GM15510 (cell line): ENCODE results near the gene IRF2BP2.

ENCODE experiments used
- POLR2A ChIP-seq: IDR thresholded peaks from 3 replicates; pipeline ENCODE4 v1.6.1; 2011; ENCODE audit warnings: borderline replicate concordance; ENCODE audit not compliant: insufficient read length; ENCODE audit errors: extremely low read depth

IRF2BP2 gene

DNA sequence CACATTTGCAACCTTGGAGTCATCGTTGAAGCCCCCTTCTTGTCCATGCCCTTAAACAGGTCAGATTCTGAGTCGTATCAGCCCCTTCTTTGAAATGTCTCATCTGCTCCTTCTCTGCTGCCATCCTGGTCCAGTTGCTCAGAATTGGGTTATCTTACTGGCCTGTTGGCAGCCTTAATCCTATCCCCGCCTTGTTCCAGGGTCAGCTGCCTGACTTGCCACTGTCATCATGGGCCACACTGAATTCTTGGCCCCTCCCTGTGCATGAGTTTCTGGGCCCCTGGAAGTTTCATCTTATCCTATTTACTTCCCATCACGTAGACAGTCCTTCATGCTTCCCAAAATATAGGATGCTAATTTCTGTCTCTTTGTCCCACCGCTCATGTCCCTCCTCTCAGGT lies 23.7 kb downstream of the IRF2BP2 start:
- TF ChIP-seq POLR2A, result no peak

DNA sequence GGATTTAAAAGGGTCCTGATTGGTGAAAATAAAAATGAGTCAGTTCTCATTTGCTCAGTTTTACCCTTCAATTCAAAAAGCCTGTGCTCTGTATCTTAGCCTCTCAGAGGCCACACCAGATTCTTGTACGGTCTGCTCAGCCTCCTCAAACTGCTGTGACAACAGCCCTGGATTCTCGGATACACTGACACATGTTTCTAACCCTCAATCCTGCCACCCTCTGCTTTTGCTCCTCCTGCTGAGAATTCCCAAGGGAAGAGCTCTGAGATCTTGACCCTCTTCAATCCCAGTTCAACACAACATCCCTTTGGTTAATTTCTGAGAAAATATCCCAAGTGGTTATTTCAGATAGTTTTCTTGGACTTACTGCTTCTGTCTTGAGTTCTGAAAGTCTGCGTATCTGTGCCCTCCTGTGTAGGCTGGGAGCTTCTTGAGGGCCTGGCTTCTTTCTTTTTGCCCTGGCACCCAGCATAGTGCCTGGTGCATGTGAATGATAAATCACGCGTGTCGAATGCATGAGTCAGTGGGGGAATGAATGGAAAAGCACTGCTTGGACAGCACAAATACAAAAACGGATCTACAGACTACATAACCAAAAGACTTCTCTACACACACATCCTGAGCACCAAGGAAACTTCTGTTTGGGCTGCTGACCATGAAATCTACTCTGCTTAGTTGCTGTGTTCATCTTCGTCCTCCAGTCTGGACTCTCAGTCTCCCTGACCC lies 24.5 kb downstream of the IRF2BP2 start:
- TF ChIP-seq POLR2A, result no peak

DNA sequence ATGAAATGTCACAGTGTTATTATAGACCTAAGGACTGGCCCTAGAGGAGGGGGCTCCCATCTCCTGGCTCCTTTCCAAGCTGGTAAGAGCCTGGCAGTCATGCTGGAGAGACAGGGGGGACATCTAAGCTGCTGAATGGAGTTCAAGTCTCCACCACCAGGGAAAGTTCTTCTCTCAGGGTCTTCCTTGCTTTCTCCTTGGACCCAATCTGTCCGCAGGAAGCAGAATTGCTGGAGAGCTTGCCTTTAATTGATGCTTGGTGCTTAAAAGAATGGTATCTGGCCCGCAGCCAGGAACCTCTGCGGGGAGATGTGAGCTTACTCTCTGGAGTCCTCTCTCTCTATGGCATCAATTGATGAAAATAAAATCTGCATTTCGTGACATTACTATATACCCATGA lies 25.1 kb downstream of the IRF2BP2 start:
- no peak for TF ChIP-seq POLR2A

DNA sequence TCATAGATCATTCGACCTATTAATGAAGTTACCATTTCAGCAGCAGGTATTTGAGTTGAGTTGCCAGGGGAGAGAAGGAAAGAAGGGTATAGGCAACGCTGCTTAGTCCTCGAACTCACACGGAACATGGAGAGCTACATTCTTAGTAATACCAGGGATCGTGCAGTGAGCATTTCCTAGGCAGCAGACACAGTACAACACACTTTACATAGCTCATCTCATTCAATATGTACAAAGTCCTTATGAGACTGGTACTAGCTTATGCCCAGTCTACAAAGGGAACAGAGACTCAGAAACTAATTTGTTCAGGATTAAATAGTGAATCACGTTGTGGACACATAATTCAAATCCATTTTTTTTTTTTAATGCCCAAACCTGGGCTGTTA lies 25.6 kb downstream of the IRF2BP2 start:
- TF ChIP-seq POLR2A, result no peak

DNA sequence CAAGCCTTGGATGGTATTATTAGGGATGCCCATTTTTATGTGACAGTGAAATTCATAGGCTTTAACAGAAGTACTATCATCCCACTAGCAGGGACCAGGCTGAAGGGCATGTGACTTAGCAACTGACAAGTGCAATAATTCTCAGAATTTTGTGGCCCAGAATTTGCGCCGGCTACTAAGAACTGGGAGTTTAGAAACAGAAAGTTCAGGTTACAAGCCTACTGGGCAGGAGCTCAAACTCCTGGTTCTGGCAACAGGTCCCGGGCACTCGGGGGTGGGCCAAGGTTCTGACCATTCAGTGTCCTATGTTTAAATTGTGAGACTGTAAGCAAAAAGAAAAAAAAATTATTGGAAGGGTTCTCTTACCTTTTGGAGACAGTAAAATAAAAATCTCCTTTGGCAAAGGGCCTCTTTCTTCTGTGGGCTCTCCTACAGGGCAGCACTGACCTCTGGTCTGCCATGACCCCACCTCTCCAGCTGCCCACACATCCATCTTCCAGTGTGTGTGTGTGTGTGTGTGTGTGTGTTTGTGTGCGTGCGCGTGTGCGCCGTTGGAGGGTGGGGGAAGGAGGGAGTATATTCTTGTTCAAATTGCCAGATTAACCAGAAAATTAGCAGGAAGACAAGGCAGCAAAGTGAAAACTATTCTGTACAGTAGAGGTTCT lies 26.1 kb downstream of the IRF2BP2 start:
- no peak for TF ChIP-seq POLR2A

DNA sequence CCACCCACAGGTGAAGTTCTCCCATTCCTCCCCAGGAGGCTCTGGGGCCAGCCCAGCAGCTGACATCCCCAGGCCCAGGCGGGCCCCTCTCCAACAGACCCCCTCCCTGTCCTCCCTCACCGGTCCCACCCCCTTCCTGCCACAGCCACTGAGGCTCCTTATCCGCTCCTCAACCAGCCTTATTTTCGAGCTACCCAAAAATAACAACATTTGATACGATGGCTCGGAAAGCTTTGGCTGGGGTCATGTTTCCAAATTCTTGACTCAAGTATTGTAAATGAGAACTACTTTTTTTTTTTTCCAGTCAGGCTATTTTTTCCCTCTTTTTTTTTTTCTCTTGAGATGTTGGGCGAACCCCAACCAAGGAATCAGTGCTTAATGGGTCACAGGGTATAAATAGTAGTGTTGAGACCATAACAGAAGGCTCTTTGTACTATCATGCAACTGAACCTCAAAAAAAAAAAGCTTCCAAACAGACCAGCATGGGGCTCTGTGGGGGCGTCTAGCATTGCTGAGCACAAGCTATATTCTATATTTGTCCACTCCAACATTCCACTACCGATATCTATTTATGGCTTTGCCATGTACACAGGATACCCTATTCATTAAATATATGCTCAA lies 27.2 kb downstream of the IRF2BP2 start:
- TF ChIP-seq POLR2A, result no peak

DNA sequence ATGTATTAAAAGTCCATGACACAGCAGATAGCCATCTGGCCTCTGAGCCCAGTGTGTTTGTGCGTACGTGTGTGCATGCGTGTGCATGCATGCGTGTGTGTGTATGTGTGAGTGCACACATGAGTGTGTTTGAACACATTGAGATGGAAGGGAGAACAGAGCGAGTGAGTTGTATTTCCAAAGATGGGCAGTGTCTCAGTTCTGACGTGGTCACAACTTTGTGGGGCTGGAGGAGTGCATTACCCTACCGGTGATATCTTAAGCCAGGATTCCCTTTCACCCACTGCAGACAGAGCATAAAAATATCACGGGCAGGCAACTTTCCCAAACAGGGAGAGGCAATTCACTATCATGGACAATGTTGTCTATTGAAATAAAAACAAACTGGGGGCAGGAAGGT lies 27.8 kb downstream of the IRF2BP2 start:
- no peak for TF ChIP-seq POLR2A

DNA sequence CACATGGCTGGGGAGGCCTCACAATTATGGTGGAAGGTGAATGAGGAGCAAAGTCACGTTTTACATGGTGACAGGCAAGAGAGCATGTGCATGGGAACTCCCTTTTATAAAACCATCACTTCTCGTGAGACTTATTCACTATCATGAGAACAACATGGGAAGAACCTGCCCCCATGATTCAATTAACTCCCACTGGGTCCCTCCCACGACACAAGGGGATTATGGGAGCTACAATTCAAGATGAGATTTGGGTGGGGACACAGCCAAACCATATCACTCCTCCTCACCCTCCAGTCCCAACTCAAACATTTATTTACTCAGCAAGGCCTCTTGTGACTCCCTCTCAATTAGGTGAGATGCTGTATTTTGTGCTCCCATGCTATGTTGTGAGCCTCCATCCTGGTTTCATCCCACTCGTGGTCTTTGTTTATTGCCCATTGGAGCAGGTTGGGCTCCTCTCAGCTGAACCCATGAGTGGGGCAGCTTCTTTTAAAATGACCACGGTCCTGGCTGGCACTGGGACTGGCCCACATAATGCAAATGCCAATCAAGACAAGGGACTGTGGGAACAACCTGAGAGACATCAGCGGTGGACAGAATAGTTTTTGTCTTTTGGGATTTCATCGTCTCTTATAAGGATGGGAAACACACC lies 28.8 kb downstream of the IRF2BP2 start:
- TF ChIP-seq POLR2A, result no peak

DNA sequence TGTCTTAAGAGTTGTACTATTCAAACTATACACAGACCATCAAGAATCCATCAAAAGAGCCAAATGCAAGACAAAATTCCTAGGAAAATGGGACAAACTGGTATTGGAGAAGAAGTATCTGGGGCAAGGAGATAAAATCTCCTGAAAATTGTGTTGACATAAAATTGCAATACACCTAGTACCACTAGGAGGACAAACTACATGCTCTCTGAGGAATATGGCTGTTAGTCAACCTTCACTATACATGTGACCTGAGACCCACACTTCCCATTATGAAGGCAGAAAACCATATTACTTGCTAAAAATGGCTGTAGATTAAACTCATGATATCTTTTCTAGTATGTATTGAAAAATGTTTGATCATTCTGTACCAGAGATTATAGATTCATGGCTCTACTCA lies 30.0 kb downstream of the IRF2BP2 start:
- TF ChIP-seq POLR2A, result no peak

DNA sequence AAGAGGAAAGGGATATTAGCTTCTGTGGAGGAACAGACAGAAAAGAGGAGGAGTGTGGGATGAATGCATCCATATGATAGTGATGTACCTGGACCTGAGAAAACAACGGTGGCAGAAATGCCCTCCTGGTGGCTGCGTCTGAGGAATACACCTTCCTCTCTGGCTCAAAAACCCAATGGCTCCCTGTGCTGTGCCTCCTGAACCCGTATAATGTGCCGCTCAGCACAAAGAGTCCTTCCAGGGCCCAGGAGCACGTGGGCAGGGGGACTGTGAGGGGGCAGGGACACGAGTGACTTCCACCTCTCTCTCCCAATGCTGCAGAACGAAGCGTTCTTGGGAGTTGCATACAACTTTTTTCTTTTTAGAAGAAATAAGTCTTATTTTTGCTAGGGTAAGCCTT lies 31.2 kb downstream of the IRF2BP2 start:
- no peak for TF ChIP-seq POLR2A

DNA sequence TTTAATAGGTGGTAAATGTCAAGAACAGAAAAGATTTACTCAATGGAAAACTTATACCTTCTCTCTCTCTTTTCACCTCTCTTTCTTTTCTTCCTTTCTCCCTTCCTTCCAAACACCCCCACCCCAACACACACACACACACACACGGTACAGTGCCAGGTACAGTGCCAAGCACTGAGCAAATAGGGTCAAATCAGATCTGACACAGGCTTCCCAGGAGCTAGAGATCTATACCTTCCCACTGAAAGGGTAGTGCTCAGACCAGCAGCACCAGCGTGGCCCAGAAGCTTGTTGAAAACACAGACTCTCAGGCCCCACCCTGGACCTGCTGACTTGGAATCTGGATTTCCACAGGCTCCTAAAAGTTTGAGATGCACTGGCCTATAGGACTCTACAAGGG lies 31.9 kb downstream of the IRF2BP2 start:
- no peak for TF ChIP-seq POLR2A

DNA sequence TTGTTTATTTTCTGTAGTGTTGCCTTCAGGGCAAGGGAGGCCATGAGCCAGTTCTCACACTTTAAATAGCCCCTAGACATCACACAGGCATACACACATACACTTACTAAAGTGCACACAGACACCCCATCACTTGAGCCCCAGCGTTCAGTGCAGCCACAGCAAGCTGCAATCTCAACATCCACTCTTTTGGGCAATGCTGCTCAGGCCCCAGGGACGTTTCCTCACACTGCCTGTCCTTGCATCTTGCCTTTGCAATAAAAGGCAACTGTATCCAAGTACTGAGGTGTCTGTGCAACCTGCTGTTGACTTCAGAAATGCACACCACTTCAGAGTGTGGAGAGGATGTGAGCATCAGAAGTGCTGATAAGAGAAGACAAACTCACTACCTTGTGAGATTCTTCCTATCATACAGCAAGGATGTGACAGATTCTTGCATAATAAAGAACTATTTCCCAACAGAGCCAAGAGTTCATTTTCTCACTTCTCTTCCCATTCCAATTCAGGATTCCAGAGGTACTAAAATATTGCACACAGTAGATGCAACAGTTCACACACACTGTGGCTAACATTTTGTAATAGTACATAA lies 36.2 kb downstream of the IRF2BP2 start:
- TF ChIP-seq POLR2A, result no peak

DNA sequence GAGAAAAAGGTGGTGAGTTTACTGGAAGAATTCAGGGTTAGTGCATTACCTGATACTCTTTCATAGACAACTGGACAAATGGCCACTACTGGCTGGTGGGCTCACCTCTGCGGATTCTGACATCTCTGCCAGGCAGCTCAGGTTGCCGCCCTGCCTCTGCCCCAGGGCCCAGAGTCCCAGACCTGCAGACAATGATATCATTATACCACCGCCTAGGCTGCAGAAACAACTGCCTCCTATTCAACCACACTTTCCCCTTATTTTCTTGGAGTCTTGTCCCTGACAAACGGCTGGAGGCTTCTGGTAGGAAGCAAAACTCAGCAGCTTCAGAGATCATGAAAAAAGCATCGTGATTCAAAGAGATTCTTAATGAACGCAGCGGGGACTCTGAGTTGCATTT lies 37.0 kb downstream of the IRF2BP2 start:
- TF ChIP-seq POLR2A, result no peak

DNA sequence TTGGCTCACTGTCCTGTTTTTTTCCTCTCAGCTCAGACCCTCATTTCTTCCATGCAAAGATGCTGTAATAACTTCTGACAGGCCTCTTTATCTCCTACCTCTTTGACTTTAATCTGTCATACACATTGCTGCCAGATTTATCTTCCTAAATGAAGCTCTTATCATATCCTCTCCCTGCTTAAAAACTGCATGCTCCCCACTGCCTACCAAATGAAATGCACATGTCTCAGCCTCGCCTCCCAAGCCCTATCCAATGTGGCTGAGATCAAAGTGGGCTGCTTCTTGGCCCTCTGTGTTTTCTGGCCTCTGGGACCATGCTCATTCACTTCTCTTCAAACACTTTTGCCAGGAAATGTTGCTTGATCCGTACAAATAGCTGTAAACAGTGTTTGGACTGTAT lies 38.3 kb downstream of the IRF2BP2 start:
- TF ChIP-seq POLR2A, result no peak
